SJCRH30 (cell line): ENCODE data around the gene PTPRA. TPM values are rescaled to one million over a fixed set of nuclear protein-coding genes. Genes with fewer than 3 reads are reported as not detected.

Experiments used
- DNase-seq, 2 experiments: peaks; one replicate each; pipeline ENCODE4 v3.0.0-alpha.2; 2015 to 2020
- H3K27ac ChIP-seq: fragments of 250-450 bp; sonication (Bioruptor Pico); 2 replicates; pipeline ENCODE4 v1.5.1; 2020; ENCODE audit warnings: mild to moderate bottlenecking, moderate library complexity
- H3K27me3 ChIP-seq: fragments of 250-450 bp; sonication (Bioruptor Pico); 2 replicates; pipeline ENCODE4 v1.5.1; 2020; ENCODE audit warnings: mild to moderate bottlenecking, moderate library complexity
- H3K36me3 ChIP-seq: fragments of 250-450 bp; sonication (Bioruptor Pico); 2 replicates; pipeline ENCODE4 v1.5.1; 2020; ENCODE audit warnings: mild to moderate bottlenecking, moderate library complexity
- H3K4me1 ChIP-seq: fragments of 250-450 bp; sonication (Bioruptor Pico); 2 replicates; pipeline ENCODE4 v1.5.1; 2020; ENCODE audit warnings: mild to moderate bottlenecking, moderate library complexity
- H3K4me3 ChIP-seq: fragments of 250-450 bp; sonication (Bioruptor Pico); 2 replicates; pipeline ENCODE4 v1.5.1; 2020; ENCODE audit warnings: mild to moderate bottlenecking, moderate library complexity
- H3K9me3 ChIP-seq: fragments of 250-450 bp; sonication (Bioruptor Pico); replicated peaks from 2 replicates; pipeline ENCODE4 v1.5.1; 2020; ENCODE audit warnings: mild to moderate bottlenecking, moderate library complexity
- total RNA-seq: library from RNA; depleted of rRNA; stranded (reverse); fragments of >200 nt; shearing (Covaris generic); gene quantifications from 2 replicates; pipeline ENCODE4 v1.2.3, GENCODE V29; 2014

Gene PTPRA
- total RNA-seq, 1 experiment from 2014 or later, result 44.4 TPM

GRCh38 chr20:2840138-2840966 is 32.9 kb upstream of the PTPRA start, which contains the start of the genes PCED1A and VPS16:
PCED1A (minus strand) TSS chr20:2840655; CDS start chr20:2839912, 743 bp downstream.
VPS16 (plus strand) TSS chr20:2840745; CDS start chr20:2840775, 30 bp downstream.
- H3K27me3 ChIP-seq, result no peaks in the 10 kb centered on the region
- no peaks in the 10 kb centered on the region for H3K9me3 ChIP-seq
- peak within 1 kb of the TSS; percentile 100 for H3K4me3 ChIP-seq
- peak; percentile 90 for DNase-seq
- no peaks in the 10 kb centered on the region for H3K36me3 ChIP-seq
- H3K4me1 ChIP-seq, result no peaks in the 10 kb centered on the region; the same call in 1 of the 2 replicates
- H3K27ac ChIP-seq, result peak within 1 kb of the TSS; percentile 95

- peak; percentile 81 to 85 for DNase-seq
- no peaks in the 10 kb centered on the region for H3K9me3 ChIP-seq
- H3K27me3 ChIP-seq, result no peaks in the 10 kb centered on the region
- H3K4me1 ChIP-seq, result no peaks in the 10 kb centered on the region; the same call in 1 of the 2 replicates
- peak overlapping the region; percentile 43 for H3K27ac ChIP-seq
- no peaks in the 10 kb centered on the region for H3K36me3 ChIP-seq
- H3K4me3 ChIP-seq, result peak overlapping the region; percentile 100
Measured at GRCh38 chr20:2840967-2841531, 32.2 kb upstream of the PTPRA start.

GRCh38 chr20:2845607-2846006 is 27.7 kb upstream of the PTPRA start:
- Histone ChIP-seq H3K27me3 (no peaks in the 10 kb centered on the region), H3K36me3 (no peaks in the 10 kb centered on the region), H3K9me3 (no peaks in the 10 kb centered on the region), H3K4me3 (no peak overlapping the region), H3K27ac (no peak overlapping the region), H3K4me1 (no peaks in the 10 kb centered on the region; the same call in 1 of the 2 replicates)
- no peak for DNase-seq

GRCh38 chr20:2846698-2847097 is 26.6 kb upstream of the PTPRA start:
- Histone ChIP-seq H3K27me3 (no peaks in the 10 kb centered on the region), H3K36me3 (no peaks in the 10 kb centered on the region), H3K4me3 (no peak overlapping the region), H3K4me1 (no peaks in the 10 kb centered on the region; the same call in 1 of the 2 replicates), H3K9me3 (no peaks in the 10 kb centered on the region), H3K27ac (no peak overlapping the region)
- DNase-seq, result no peak

- H3K4me1 ChIP-seq, result no peaks in the 10 kb centered on the region
- no peak for DNase-seq
Measured at GRCh38 chr20:2847802-2848201, 25.5 kb upstream of the PTPRA start.

GRCh38 chr20:2849529-2849928 is 23.8 kb upstream of the PTPRA start:
- no peaks in the 10 kb centered on the region for H3K36me3 ChIP-seq
- H3K9me3 ChIP-seq, result no peaks in the 10 kb centered on the region
- H3K27me3 ChIP-seq, result no peaks in the 10 kb centered on the region
- no peak for DNase-seq
- H3K27ac ChIP-seq, result no peak overlapping the region
- H3K4me3 ChIP-seq, result no peak overlapping the region
- no peaks in the 10 kb centered on the region for H3K4me1 ChIP-seq

More at GRCh38 chr20:2847802-2848201, 25.5 kb upstream of the PTPRA start:
- H3K27me3 ChIP-seq, result no peaks in the 10 kb centered on the region
- H3K4me3 ChIP-seq, result no peak overlapping the region
- no peaks in the 10 kb centered on the region for H3K36me3 ChIP-seq
- H3K27ac ChIP-seq, result no peak overlapping the region
- H3K9me3 ChIP-seq, result no peaks in the 10 kb centered on the region

- H3K4me3 ChIP-seq, result no peak overlapping the region
- no peaks in the 10 kb centered on the region for H3K27me3 ChIP-seq
- no peaks in the 10 kb centered on the region for H3K9me3 ChIP-seq
- no peaks in the 10 kb centered on the region for H3K4me1 ChIP-seq
- H3K27ac ChIP-seq, result no peak overlapping the region
- H3K36me3 ChIP-seq, result no peaks in the 10 kb centered on the region
- no peak for DNase-seq
Measured at GRCh38 chr20:2851086-2851485, 22.2 kb upstream of the PTPRA start.

GRCh38 chr20:2858591-2858990 is 14.7 kb upstream of the PTPRA start:
- Histone ChIP-seq H3K27me3 (no peaks in the 10 kb centered on the region), H3K36me3 (no peaks in the 10 kb centered on the region), H3K4me3 (no peak overlapping the region), H3K9me3 (no peaks in the 10 kb centered on the region), H3K27ac (no peak overlapping the region), H3K4me1 (no peaks in the 10 kb centered on the region)
- no peak for DNase-seq

- DNase-seq, result no peak
- Histone ChIP-seq H3K36me3 (no peaks in the 10 kb centered on the region), H3K9me3 (no peaks in the 10 kb centered on the region), H3K4me1 (no peaks in the 10 kb centered on the region), H3K27ac (no peak overlapping the region), H3K27me3 (no peaks in the 10 kb centered on the region), H3K4me3 (no peak overlapping the region)
Measured at GRCh38 chr20:2859330-2860121, 13.8 kb upstream of the PTPRA start.

- no peaks in the 10 kb centered on the region for H3K9me3 ChIP-seq
- H3K36me3 ChIP-seq, result no peaks in the 10 kb centered on the region
- H3K27me3 ChIP-seq, result no peaks in the 10 kb centered on the region
- DNase-seq, result no peak
- H3K4me3 ChIP-seq, result no peak overlapping the region
- no peak overlapping the region for H3K27ac ChIP-seq
- no peaks in the 10 kb centered on the region for H3K4me1 ChIP-seq
Measured at GRCh38 chr20:2864626-2865025, 8.7 kb upstream of the PTPRA start.

GRCh38 chr20:2865101-2865500 is 8.2 kb upstream of the PTPRA start:
- no peak overlapping the region for H3K27ac ChIP-seq
- no peaks in the 10 kb centered on the region for H3K9me3 ChIP-seq
- H3K27me3 ChIP-seq, result no peaks in the 10 kb centered on the region
- H3K4me1 ChIP-seq, result peaks cover under 1% of the 10 kb centered on the region; the same call in 1 of the 2 replicates
- no peaks in the 10 kb centered on the region for H3K36me3 ChIP-seq
- H3K4me3 ChIP-seq, result no peak overlapping the region
- DNase-seq, result no peak

- DNase-seq, result no peak
- peaks cover 6% of the 10 kb centered on the region for H3K4me1 ChIP-seq
- H3K27ac ChIP-seq, result no peak overlapping the region
- H3K27me3 ChIP-seq, result no peaks in the 10 kb centered on the region
- no peaks in the 10 kb centered on the region for H3K9me3 ChIP-seq
- H3K36me3 ChIP-seq, result no peaks in the 10 kb centered on the region
- H3K4me3 ChIP-seq, result no peak overlapping the region
Measured at GRCh38 chr20:2865630-2866029, 7.7 kb upstream of the PTPRA start.

GRCh38 chr20:2866236-2866635 is 7.0 kb upstream of the PTPRA start:
- no peaks in the 10 kb centered on the region for H3K9me3 ChIP-seq
- H3K4me1 ChIP-seq, result peaks cover 10% of the 10 kb centered on the region
- no peak for DNase-seq
- no peaks in the 10 kb centered on the region for H3K27me3 ChIP-seq
- H3K4me3 ChIP-seq, result no peak overlapping the region
- H3K27ac ChIP-seq, result no peak overlapping the region
- no peaks in the 10 kb centered on the region for H3K36me3 ChIP-seq

- no peak for DNase-seq
- H3K4me3 ChIP-seq, result no peak overlapping the region
- no peaks in the 10 kb centered on the region for H3K9me3 ChIP-seq
- no peaks in the 10 kb centered on the region for H3K27me3 ChIP-seq
- peaks cover 10% of the 10 kb centered on the region for H3K4me1 ChIP-seq
- H3K27ac ChIP-seq, result no peak overlapping the region
- no peaks in the 10 kb centered on the region for H3K36me3 ChIP-seq
Measured at GRCh38 chr20:2867081-2867864, 6.0 kb upstream of the PTPRA start.
